Activated CD4-positive, alpha-beta memory T cell treated with anti-CD3 and anti-CD28 coated beads for 36 hours (primary cell): ENCODE data around the gene PTPRN2. TPM values are rescaled to one million over a fixed set of nuclear protein-coding genes. Genes with fewer than 3 reads are reported as not detected.

Experiments
- CTCF ChIA-PET: fragments of 350-600 bp; sonication (Branson Sonifier 250); formaldehyde crosslinking; loops from one replicate; lab custom pipeline; 2021; ENCODE audit warnings: antibody characterized with exemption, inconsistent platforms; lab: Charles Lee
- POLR2A ChIA-PET: fragments of 350-600 bp; sonication (Branson Sonifier 250); formaldehyde crosslinking; loops from one replicate; lab custom pipeline; 2021; ENCODE audit warnings: antibody characterized with exemption; lab: Charles Lee
- DNase-seq: peaks from one replicate; pipeline ENCODE4 v3.0.0-alpha.2; 2020
- H3K27ac Mint-ChIP-seq: one replicate; pipeline ENCODE4 v1.8.0; 2021; ENCODE audit warnings: mixed read lengths
- H3K27me3 Mint-ChIP-seq: one replicate; pipeline ENCODE4 v1.8.0; 2021; ENCODE audit warnings: mixed read lengths
- H3K36me3 Mint-ChIP-seq: one replicate; pipeline ENCODE4 v1.8.0; 2021; ENCODE audit warnings: mixed read lengths
- H3K4me1 Mint-ChIP-seq: one replicate; pipeline ENCODE4 v1.8.0; 2021; ENCODE audit warnings: low read depth, mixed read lengths
- H3K4me3 Mint-ChIP-seq: one replicate; pipeline ENCODE4 v1.8.0; 2021; ENCODE audit warnings: mild to moderate bottlenecking, mixed read lengths
- H3K9me3 Mint-ChIP-seq: one replicate; pipeline ENCODE4 v1.8.0; 2021; ENCODE audit warnings: mixed read lengths
- intact Hi-C: fragments of 100-400 bp; cut with micrococcal nuclease; formaldehyde crosslinking; loops from one replicate; pipeline ENCODE4 v1.15.1; 2023
- total RNA-seq, 2 experiments: library from RNA; stranded (reverse); gene quantifications; one replicate each; pipeline ENCODE4 v1.2.3, GENCODE V29; 2021

The PTPRN2 gene
- total RNA-seq, 2 experiments from 2014 or later = 0.51 to 0.64 TPM

- ChIA-PET POLR2A (no interaction called here), CTCF (no interaction called here)
- no peak for DNase-seq
These were observed 977.5 kb downstream of the PTPRN2 start for GRCh38 chr7:157609932-157610640.

GRCh38 chr7:157609516-157609915 is 978.1 kb downstream of the PTPRN2 start:
- no peak overlapping the region for H3K27ac Mint-ChIP-seq
- H3K27me3 Mint-ChIP-seq = no peaks in the 10 kb centered on the region
- intact Hi-C loops = no loop called here
- H3K9me3 Mint-ChIP-seq = no peaks in the 10 kb centered on the region
- H3K36me3 Mint-ChIP-seq = no peaks in the 10 kb centered on the region
- ChIA-PET POLR2A (no interaction called here), CTCF (no interaction called here)
- no peak for DNase-seq
- peaks cover 7% of the 10 kb centered on the region for H3K4me1 Mint-ChIP-seq
- no peak overlapping the region for H3K4me3 Mint-ChIP-seq

More at GRCh38 chr7:157609932-157610640, 977.5 kb downstream of the PTPRN2 start:
- Mint-ChIP-seq H3K4me3 (no peak overlapping the region), H3K4me1 (peaks cover 7% of the 10 kb centered on the region), H3K36me3 (no peaks in the 10 kb centered on the region), H3K27me3 (no peaks in the 10 kb centered on the region), H3K27ac (no peak overlapping the region), H3K9me3 (no peaks in the 10 kb centered on the region)
- intact Hi-C loops = loop anchor here (5.0 to 10.0 kb wide), 2 partner anchors 118 to 175 kb away; no protein-coding TSS in a partner anchor

- DNase-seq = no peak
- H3K4me1 Mint-ChIP-seq = peaks cover 4% of the 10 kb centered on the region
- no peak overlapping the region for H3K4me3 Mint-ChIP-seq
- H3K27ac Mint-ChIP-seq = no peak overlapping the region
- POLR2A ChIA-PET = no interaction called here
- no peaks in the 10 kb centered on the region for H3K36me3 Mint-ChIP-seq
- CTCF ChIA-PET = no interaction called here
- H3K9me3 Mint-ChIP-seq = no peaks in the 10 kb centered on the region
- intact Hi-C loops = no loop called here
- no peaks in the 10 kb centered on the region for H3K27me3 Mint-ChIP-seq
These were observed 980.4 kb downstream of the PTPRN2 start for GRCh38 chr7:157607218-157607617.

GRCh38 chr7:157606140-157606539 is 981.5 kb downstream of the PTPRN2 start:
- Mint-ChIP-seq H3K36me3 (no peaks in the 10 kb centered on the region), H3K27me3 (no peaks in the 10 kb centered on the region), H3K4me1 (peaks cover 2% of the 10 kb centered on the region), H3K4me3 (no peak overlapping the region), H3K27ac (no peak overlapping the region), H3K9me3 (no peaks in the 10 kb centered on the region)
- ChIA-PET POLR2A (no interaction called here), CTCF (no interaction called here)
- no peak for DNase-seq
- intact Hi-C loops = no loop called here

GRCh38 chr7:157605638-157606037 is 982.0 kb downstream of the PTPRN2 start:
- H3K27me3 Mint-ChIP-seq = no peaks in the 10 kb centered on the region
- no peak for DNase-seq
- H3K4me1 Mint-ChIP-seq = peaks cover 2% of the 10 kb centered on the region
- H3K36me3 Mint-ChIP-seq = no peaks in the 10 kb centered on the region
- no peak overlapping the region for H3K4me3 Mint-ChIP-seq
- H3K9me3 Mint-ChIP-seq = no peaks in the 10 kb centered on the region
- ChIA-PET POLR2A (no interaction called here), CTCF (no interaction called here)
- no peak overlapping the region for H3K27ac Mint-ChIP-seq
- intact Hi-C loops = no loop called here

GRCh38 chr7:157604661-157605381 is 982.8 kb downstream of the PTPRN2 start:
- intact Hi-C loops = no loop called here
- ChIA-PET POLR2A (interaction anchor here (0.7 kb wide), 1 partner anchor 44 kb away, joined by 3 read pairs; no protein-coding TSS in a partner anchor), CTCF (no interaction called here)
- Mint-ChIP-seq H3K4me3 (no peak overlapping the region), H3K9me3 (no peaks in the 10 kb centered on the region), H3K27ac (no peak overlapping the region), H3K36me3 (no peaks in the 10 kb centered on the region), H3K27me3 (peaks cover 1% of the 10 kb centered on the region), H3K4me1 (peaks cover 2% of the 10 kb centered on the region)
- no peak for DNase-seq

- Mint-ChIP-seq H3K9me3 (no peaks in the 10 kb centered on the region), H3K27me3 (peaks cover 1% of the 10 kb centered on the region), H3K36me3 (no peaks in the 10 kb centered on the region), H3K27ac (no peak overlapping the region), H3K4me3 (no peak overlapping the region), H3K4me1 (peaks cover 2% of the 10 kb centered on the region)
- DNase-seq = no peak
- ChIA-PET POLR2A (no interaction called here), CTCF (no interaction called here)
- intact Hi-C loops = no loop called here
These were observed 983.9 kb downstream of the PTPRN2 start for GRCh38 chr7:157603716-157604115.

GRCh38 chr7:157603005-157603404 is 984.6 kb downstream of the PTPRN2 start:
- H3K4me1 Mint-ChIP-seq = peaks cover 2% of the 10 kb centered on the region
- H3K36me3 Mint-ChIP-seq = no peaks in the 10 kb centered on the region
- intact Hi-C loops = no loop called here
- H3K27me3 Mint-ChIP-seq = peaks cover 1% of the 10 kb centered on the region
- no peak overlapping the region for H3K27ac Mint-ChIP-seq
- ChIA-PET POLR2A (no interaction called here), CTCF (no interaction called here)
- no peak for DNase-seq
- no peaks in the 10 kb centered on the region for H3K9me3 Mint-ChIP-seq
- H3K4me3 Mint-ChIP-seq = no peak overlapping the region

- Mint-ChIP-seq H3K4me1 (peaks cover 2% of the 10 kb centered on the region), H3K27ac (no peak overlapping the region)
These were observed 985.0 kb downstream of the PTPRN2 start for GRCh38 chr7:157602581-157602980.

GRCh38 chr7:157602156-157602555 is 985.5 kb downstream of the PTPRN2 start:
- Mint-ChIP-seq H3K27me3 (peaks cover 1% of the 10 kb centered on the region), H3K27ac (no peak overlapping the region), H3K9me3 (no peaks in the 10 kb centered on the region), H3K4me3 (no peak overlapping the region), H3K4me1 (peaks cover 2% of the 10 kb centered on the region), H3K36me3 (no peaks in the 10 kb centered on the region)
- intact Hi-C loops = no loop called here
- CTCF ChIA-PET = no interaction called here
- POLR2A ChIA-PET = no interaction called here
- no peak for DNase-seq

More at GRCh38 chr7:157602581-157602980, 985.0 kb downstream of the PTPRN2 start:
- no peaks in the 10 kb centered on the region for H3K36me3 Mint-ChIP-seq
- ChIA-PET CTCF (no interaction called here), POLR2A (no interaction called here)
- H3K27me3 Mint-ChIP-seq = peaks cover 1% of the 10 kb centered on the region
- intact Hi-C loops = no loop called here
- H3K4me3 Mint-ChIP-seq = no peak overlapping the region
- no peaks in the 10 kb centered on the region for H3K9me3 Mint-ChIP-seq
- DNase-seq = no peak

- no peaks in the 10 kb centered on the region for H3K9me3 Mint-ChIP-seq
- intact Hi-C loops = no loop called here
- ChIA-PET CTCF (no interaction called here), POLR2A (no interaction called here)
- H3K27ac Mint-ChIP-seq = no peak overlapping the region
- no peaks in the 10 kb centered on the region for H3K4me1 Mint-ChIP-seq
- DNase-seq = no peak
- H3K36me3 Mint-ChIP-seq = no peaks in the 10 kb centered on the region
- peaks cover 1% of the 10 kb centered on the region for H3K27me3 Mint-ChIP-seq
- no peak overlapping the region for H3K4me3 Mint-ChIP-seq
These were observed 986.1 kb downstream of the PTPRN2 start for GRCh38 chr7:157601530-157601929.

GRCh38 chr7:157599491-157599890 is 988.1 kb downstream of the PTPRN2 start:
- Mint-ChIP-seq H3K36me3 (no peaks in the 10 kb centered on the region), H3K4me3 (no peak overlapping the region), H3K27ac (no peak overlapping the region), H3K4me1 (no peaks in the 10 kb centered on the region), H3K27me3 (peaks cover 1% of the 10 kb centered on the region), H3K9me3 (no peaks in the 10 kb centered on the region)
- no peak for DNase-seq
- intact Hi-C loops = no loop called here
- CTCF ChIA-PET = no interaction called here
- POLR2A ChIA-PET = no interaction called here
